ENCODE measurements around the gene NXNL1. TPM values are rescaled to one million over a fixed set of nuclear protein-coding genes. Genes with fewer than 3 reads are reported as not detected.

Gene NXNL1
- total and polyA plus RNA-seq, 9 of the 15 experiments (the other 6 are each of a cell fraction or from before 2014, with no cell fraction given), result not detected

GRCh38 chr19:17424743-17425365 is 35.9 kb downstream of the NXNL1 start:
- 0 out of 3 replicates have a peak, but pooled peaks cover 4% of the 10 kb centered on the region for H3K36me3 ChIP-seq (ENCODE audit: control insufficient read depth, insufficient read depth, low read length)
- WGBS (ENCODE audit: insufficient coverage, low coverage, missing lambda C conversion rate), result 19% methylated on average over 15 of the region's 27 CpGs
- peak; percentile 93 for FAIRE-seq
- H3K79me2 ChIP-seq (ENCODE audit: control insufficient read depth, insufficient read depth, low read length), result peaks cover 6% of the 10 kb centered on the region; the same call in 2 of the 3 replicates
- H2AFZ ChIP-seq (ENCODE audit: low read depth, low read length), result no peak overlapping the region
- in situ Hi-C loops (cut with MboI), result no loop called here
- peak; percentile 97 for ATAC-seq
- H4K20me1 ChIP-seq (replicated peaks; ENCODE audit: control insufficient read depth, insufficient read depth, low read length), result no peaks in the 10 kb centered on the region
- peak; percentile 90 to 96 (median 92) for DNase-seq (ENCODE audit: extremely low read depth in 1 of 4, low spot score in 3 of 4)
- BruUV-seq (replicated peaks), result no TSS peak
- peaks cover 3 to 36% of the 10 kb centered on the region in 2 experiments; a peak in 3 of 5 replicates for H3K4me1 ChIP-seq (replicated peaks in 1 of 2; ENCODE audit: control insufficient read depth in 2 of 2, insufficient read depth in 2 of 2, low read length in 2 of 2)
- H3K9me1 ChIP-seq (ENCODE audit: control insufficient read depth, insufficient read depth, low read length), result no peaks in the 10 kb centered on the region
- peak overlapping the region; percentile 52 for H3K4me2 ChIP-seq (ENCODE audit: insufficient read depth, low read length)
- ChIA-PET POLR2A (interaction anchor here (0.6 kb wide), 1 partner anchor 436 kb away, joined by 3 read pairs; no protein-coding TSS in a partner anchor), CTCF (ENCODE audit: low intra/inter-chr PET ratio) (interaction anchor here (0.6 to 1.1 kb wide), 2 partner anchors 9 to 72 kb away, joined by 3 to 5 read pairs; no protein-coding TSS in a partner anchor)
- H3K4me3 ChIP-seq, result no peak overlapping the region
- H3K27me3 ChIP-seq (ENCODE audit: control insufficient read depth in 2 of 2, insufficient read depth in 2 of 2, low read length in 2 of 2), result no peaks in the 10 kb centered on the region
- no peak overlapping the region for H3K27ac ChIP-seq (ENCODE audit: extremely low read depth, low read depth, low read length)
- peak overlapping the region in 1 of 2 experiments; percentile 64; a peak in 1 of 4 replicates for H3K9ac ChIP-seq (ENCODE audit: insufficient read depth in 1 of 2, low read depth in 2 of 2, low read length in 2 of 2)
- no peaks in the 10 kb centered on the region for H3K9me3 ChIP-seq (replicated peaks; ENCODE audit: control insufficient read depth, insufficient read depth, low read depth, low read length)
- intact Hi-C loops (cut with micrococcal nuclease), result no loop called here
- TF ChIP-seq NCOR1 (IDR thresholded peaks at IDR 0.05) (no peak), SMC3 (conservative IDR thresholded peaks at IDR 0.05; ENCODE audit: insufficient read depth, low read depth, low read length) (peak; percentile 68), ZNF318 (IDR thresholded peaks at IDR 0.05; ENCODE audit: borderline replicate concordance in 1 of 2, low read depth in 1 of 2) (no peak), MYC (IDR thresholded peaks at IDR 0.05; ENCODE audit: low read depth, low read length) (0 out of 2 replicates have a peak, but pooled peaks have one; percentile 45), MYC (CRISPR knock-in tag; IDR thresholded peaks at IDR 0.05; ENCODE audit: borderline replicate concordance, low read depth) (no peak), GABPB1 (CRISPR knock-in tag; IDR thresholded peaks at IDR 0.05) (peak; percentile 46; the same call in 1 of the 2 replicates), CTBP1 (IDR thresholded peaks at IDR 0.05; ENCODE audit: borderline replicate concordance) (peak; percentile 76; the same call in 1 of the 2 replicates), ATF7 (IDR thresholded peaks at IDR 0.05) (peak; percentile 26; the same call in 1 of the 2 replicates), CXXC5 (CRISPR knock-in tag; IDR thresholded peaks at IDR 0.05) (peak; percentile 73), E2F4 (CRISPR knock-in tag; IDR thresholded peaks at IDR 0.05; ENCODE audit: low read depth) (no peak), ZFP36 (IDR thresholded peaks at IDR 0.05; ENCODE audit: low read depth, low read length, partially characterized antibody) (peak; percentile 19)
